ENCODE results near the gene CHST11.

Gene CHST11

GRCh38 chr12:104637604-104638003, 180.9 kb downstream of the CHST11 start:
- DNase-seq, result peak; percentile 29

- DNase-seq, result no peak
Measured at GRCh38 chr12:104638218-104638850, 181.6 kb downstream of the CHST11 start.

- peak; percentile 55 for DNase-seq
Measured at GRCh38 chr12:104638851-104639240, 182.1 kb downstream of the CHST11 start.

- DNase-seq, result no peak
Measured at GRCh38 chr12:104640956-104641355, 184.2 kb downstream of the CHST11 start.

GRCh38 chr12:104641862-104642261, 185.1 kb downstream of the CHST11 start:
- no peak for DNase-seq

GRCh38 chr12:104643093-104643818, 186.5 kb downstream of the CHST11 start:
- DNase-seq, result peak; percentile 6

- no peak for DNase-seq
Measured at GRCh38 chr12:104643819-104644669, 187.3 kb downstream of the CHST11 start.

- peak; percentile 29 for DNase-seq
Measured at GRCh38 chr12:104648756-104649155, 192.0 kb downstream of the CHST11 start.

- DNase-seq, result peak; percentile 59
Measured at GRCh38 chr12:104649217-104649824, 192.6 kb downstream of the CHST11 start.

- DNase-seq, result no peak
Measured at GRCh38 chr12:104649921-104650320, 193.2 kb downstream of the CHST11 start.

GRCh38 chr12:104650541-104650940, 193.8 kb downstream of the CHST11 start:
- DNase-seq, result no peak

GRCh38 chr12:104651811-104652210, 195.1 kb downstream of the CHST11 start:
- DNase-seq, result no peak

- DNase-seq, result no peak
Measured at GRCh38 chr12:104652358-104652757, 195.6 kb downstream of the CHST11 start.

GRCh38 chr12:104652910-104653309, 196.2 kb downstream of the CHST11 start:
- no peak for DNase-seq

- no peak for DNase-seq
Measured at GRCh38 chr12:104653730-104654664, 197.2 kb downstream of the CHST11 start.

- no peak for DNase-seq
Measured at GRCh38 chr12:104654665-104655609, 198.2 kb downstream of the CHST11 start.

- DNase-seq, result no peak
Measured at GRCh38 chr12:104656383-104656782, 199.6 kb downstream of the CHST11 start.

- no peak for DNase-seq
Measured at GRCh38 chr12:104656921-104657320, 200.2 kb downstream of the CHST11 start.

- no peak for DNase-seq
Measured at GRCh38 chr12:104657726-104658484, 201.2 kb downstream of the CHST11 start.

- no peak for DNase-seq
Measured at GRCh38 chr12:104659058-104659457, 202.3 kb downstream of the CHST11 start.

Data from GF-D8 (cell line).